Chondrocyte (in vitro differentiated cells): ENCODE data around the gene KANK2. TPM values are rescaled to one million over a fixed set of nuclear protein-coding genes. Genes with fewer than 3 reads are reported as not detected.
A peak's percentile ranks its signal among the peaks of the same experiment; 100 is the strongest.
"Not testable (repeated sequence)": the region's sequence is repeated elsewhere in the genome, so short reads cannot be mapped to it uniquely, and the experiment has no call there.

Source experiments
- DNase-seq: peaks from one replicate; pipeline ENCODE4 v3.0.0; 2021; ENCODE audit warnings: mixed read lengths, low spot score
- H3K27ac Mint-ChIP-seq: one replicate; pipeline ENCODE4 v1.8.0; 2021; ENCODE audit warnings: mild to moderate bottlenecking, moderate library complexity, mixed read lengths; ENCODE audit not compliant: unreplicated experiment
- H3K27me3 Mint-ChIP-seq: 2 replicates; pipeline ENCODE4 v1.8.0; 2021; ENCODE audit warnings: low read depth, mixed read lengths
- H3K36me3 Mint-ChIP-seq: 2 replicates; pipeline ENCODE4 v1.8.0; 2021; ENCODE audit warnings: low read depth, mixed read lengths
- H3K4me1 Mint-ChIP-seq: 2 replicates; pipeline ENCODE4 v1.8.0; 2021; ENCODE audit warnings: low read depth, mild to moderate bottlenecking, mixed read lengths
- H3K4me3 Mint-ChIP-seq: one replicate; pipeline ENCODE4 v1.8.0; 2021; ENCODE audit warnings: mild to moderate bottlenecking, moderate library complexity, mixed read lengths; ENCODE audit not compliant: unreplicated experiment
- H3K9me3 Mint-ChIP-seq: 2 replicates; pipeline ENCODE4 v1.8.0; 2021; ENCODE audit warnings: low read depth, mixed read lengths
- total RNA-seq: library from RNA; stranded (reverse); gene quantifications from 3 replicates; pipeline ENCODE4 v1.2.1, GENCODE V29; 2021
- TF ChIP-seq, protein P1 (sequence below): fragments of 200-600 bp; sonication (generic); IDR thresholded peaks from 2 replicates; pipeline ENCODE4 v1.5.0; 2021; ENCODE audit warnings: antibody characterized with exemption, mild to moderate bottlenecking, moderate library complexity

The KANK2 gene
- total RNA-seq, 1 donor from 2014 or later = 243 TPM

GRCh38 chr19:11148001-11148400 is 49.3 kb downstream of the KANK2 start:
- Mint-ChIP-seq H3K4me3 (no peak overlapping the region), H3K4me1 (peaks cover 43% of the 10 kb centered on the region), H3K36me3 (peaks cover 2% of the 10 kb centered on the region), H3K27ac (peak overlapping the region; percentile 41), H3K27me3 (no peaks in the 10 kb centered on the region), H3K9me3 (no peaks in the 10 kb centered on the region)
- DNase-seq = no peak
- TF ChIP-seq, protein P1, sequence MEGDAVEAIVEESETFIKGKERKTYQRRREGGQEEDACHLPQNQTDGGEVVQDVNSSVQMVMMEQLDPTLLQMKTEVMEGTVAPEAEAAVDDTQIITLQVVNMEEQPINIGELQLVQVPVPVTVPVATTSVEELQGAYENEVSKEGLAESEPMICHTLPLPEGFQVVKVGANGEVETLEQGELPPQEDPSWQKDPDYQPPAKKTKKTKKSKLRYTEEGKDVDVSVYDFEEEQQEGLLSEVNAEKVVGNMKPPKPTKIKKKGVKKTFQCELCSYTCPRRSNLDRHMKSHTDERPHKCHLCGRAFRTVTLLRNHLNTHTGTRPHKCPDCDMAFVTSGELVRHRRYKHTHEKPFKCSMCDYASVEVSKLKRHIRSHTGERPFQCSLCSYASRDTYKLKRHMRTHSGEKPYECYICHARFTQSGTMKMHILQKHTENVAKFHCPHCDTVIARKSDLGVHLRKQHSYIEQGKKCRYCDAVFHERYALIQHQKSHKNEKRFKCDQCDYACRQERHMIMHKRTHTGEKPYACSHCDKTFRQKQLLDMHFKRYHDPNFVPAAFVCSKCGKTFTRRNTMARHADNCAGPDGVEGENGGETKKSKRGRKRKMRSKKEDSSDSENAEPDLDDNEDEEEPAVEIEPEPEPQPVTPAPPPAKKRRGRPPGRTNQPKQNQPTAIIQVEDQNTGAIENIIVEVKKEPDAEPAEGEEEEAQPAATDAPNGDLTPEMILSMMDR = no peak

GRCh38 chr19:11145536-11145924 is 51.8 kb downstream of the KANK2 start:
- H3K27ac Mint-ChIP-seq = peak overlapping the region; percentile 17
- H3K27me3 Mint-ChIP-seq = no peaks in the 10 kb centered on the region
- H3K9me3 Mint-ChIP-seq = no peaks in the 10 kb centered on the region
- H3K4me3 Mint-ChIP-seq = no peak overlapping the region
- no peak for DNase-seq
- TF ChIP-seq, protein P1 = no peak
- H3K4me1 Mint-ChIP-seq = peaks cover 38% of the 10 kb centered on the region
- H3K36me3 Mint-ChIP-seq = peaks cover 2% of the 10 kb centered on the region

GRCh38 chr19:11142528-11143171 is 54.7 kb downstream of the KANK2 start:
- Mint-ChIP-seq H3K27ac (peak overlapping the region; percentile 94), H3K4me3 (peak overlapping the region; percentile 31), H3K27me3 (no peaks in the 10 kb centered on the region), H3K4me1 (peaks cover 58% of the 10 kb centered on the region), H3K36me3 (peaks cover 2% of the 10 kb centered on the region), H3K9me3 (no peaks in the 10 kb centered on the region)
- TF ChIP-seq, protein P1 = peak; percentile 13
- DNase-seq = peak; percentile 97

GRCh38 chr19:11141937-11142527 is 55.3 kb downstream of the KANK2 start:
- no peak overlapping the region for H3K4me3 Mint-ChIP-seq

GRCh38 chr19:11140896-11141295 is 56.4 kb downstream of the KANK2 start:
- no peaks in the 10 kb centered on the region for H3K27me3 Mint-ChIP-seq
- no peak for DNase-seq
- H3K4me3 Mint-ChIP-seq = no peak overlapping the region
- H3K4me1 Mint-ChIP-seq = peaks cover 72% of the 10 kb centered on the region
- no peaks in the 10 kb centered on the region for H3K36me3 Mint-ChIP-seq
- TF ChIP-seq, protein P1 = no peak
- no peak overlapping the region for H3K27ac Mint-ChIP-seq
- no peaks in the 10 kb centered on the region for H3K9me3 Mint-ChIP-seq

More at GRCh38 chr19:11141937-11142527, 55.3 kb downstream of the KANK2 start:
- no peaks in the 10 kb centered on the region for H3K9me3 Mint-ChIP-seq
- no peak for DNase-seq
- H3K27me3 Mint-ChIP-seq = no peaks in the 10 kb centered on the region
- peaks cover 2% of the 10 kb centered on the region for H3K36me3 Mint-ChIP-seq
- peaks cover 64% of the 10 kb centered on the region for H3K4me1 Mint-ChIP-seq
- TF ChIP-seq, protein P1 = peak; percentile 39
- peak overlapping the region; percentile 69 for H3K27ac Mint-ChIP-seq

- H3K9me3 Mint-ChIP-seq, H3K36me3 Mint-ChIP-seq, DNase-seq, H3K27me3 Mint-ChIP-seq, H3K4me3 Mint-ChIP-seq: not testable (repeated sequence)
- Mint-ChIP-seq H3K4me1 (peaks cover 68% of the 10 kb centered on the region), H3K27ac (peak overlapping the region; percentile 98)
These were observed 57.3 kb downstream of the KANK2 start for GRCh38 chr19:11140023-11140538.
